Ishikawa (cell line): ENCODE measurements around the gene WBP1L.

ENCODE experiments used
- CEBPB ChIP-seq: IDR thresholded peaks from 2 replicates; pipeline ENCODE4 v1.6.1; 2012
- CREB1 ChIP-seq: IDR thresholded peaks from 2 replicates; pipeline ENCODE4 v1.6.1; 2012; ENCODE audit warnings: low read depth
- EGR1 ChIP-seq: IDR thresholded peaks from 2 replicates; pipeline ENCODE4 v1.6.1; 2012
- EP300 ChIP-seq: IDR thresholded peaks from 2 replicates; pipeline ENCODE4 v1.6.1; 2012; ENCODE audit warnings: borderline replicate concordance
- FOXM1 ChIP-seq: IDR thresholded peaks from 2 replicates; pipeline ENCODE4 v1.6.1; 2012; ENCODE audit warnings: low read depth, borderline replicate concordance
- MAX ChIP-seq: IDR thresholded peaks from 2 replicates; pipeline ENCODE4 v1.6.1; 2012
- NFIC ChIP-seq: IDR thresholded peaks from 2 replicates; pipeline ENCODE4 v1.6.1; 2012
- RAD21 ChIP-seq: IDR thresholded peaks from 2 replicates; pipeline ENCODE4 v1.6.1; 2012; ENCODE audit warnings: low read depth
- REST ChIP-seq: IDR thresholded peaks from 2 replicates; pipeline ENCODE4 v1.6.1; 2012; ENCODE audit warnings: low read depth, mild to moderate bottlenecking
- TAF1 ChIP-seq: IDR thresholded peaks from 2 replicates; pipeline ENCODE4 v1.6.1; 2012; ENCODE audit warnings: low read depth, mild to moderate bottlenecking
- TCF12 ChIP-seq: IDR thresholded peaks from 2 replicates; pipeline ENCODE4 v1.6.1; 2012; ENCODE audit warnings: low read depth
- TEAD4 ChIP-seq: IDR thresholded peaks from 2 replicates; pipeline ENCODE4 v1.6.1; 2012
- USF1 ChIP-seq: IDR thresholded peaks from 2 replicates; pipeline ENCODE4 v1.6.1; 2012
- YY1 ChIP-seq: IDR thresholded peaks from 2 replicates; pipeline ENCODE4 v1.6.1; 2012; ENCODE audit warnings: low read depth
- ZBTB7A ChIP-seq: IDR thresholded peaks from 2 replicates; pipeline ENCODE4 v1.6.1; 2012; ENCODE audit warnings: low read depth

WBP1L gene

GRCh38 chr10:102817175-102817574, 73.4 kb downstream of the WBP1L start:
- TF ChIP-seq FOXM1: no peak
- no peak for TF ChIP-seq EGR1
- no peak for TF ChIP-seq TEAD4
- no peak for TF ChIP-seq RAD21
- TF ChIP-seq ZBTB7A: no peak
- TF ChIP-seq MAX: no peak
- no peak for TF ChIP-seq CEBPB
- no peak for TF ChIP-seq TAF1

- TF ChIP-seq USF1 (peak; percentile 78), TEAD4 (peak; percentile 41; the same call in 1 of the 2 replicates), EP300 (no peak)
Observed at GRCh38 chr10:102819054-102819453, 75.3 kb downstream of the WBP1L start.

- TF ChIP-seq TCF12 (no peak), EGR1 (no peak), EP300 (no peak), NFIC (no peak), REST (no peak), FOXM1 (no peak), ZBTB7A (no peak), TAF1 (no peak), RAD21 (no peak), MAX (no peak)
Observed at GRCh38 chr10:102822222-102822621, 78.5 kb downstream of the WBP1L start.

- TF ChIP-seq EGR1: no peak
- TF ChIP-seq NFIC: no peak
- no peak for TF ChIP-seq TAF1
- TF ChIP-seq EP300: no peak
- no peak for TF ChIP-seq TEAD4
- TF ChIP-seq RAD21: no peak
- TF ChIP-seq YY1: no peak
- TF ChIP-seq ZBTB7A: no peak
- no peak for TF ChIP-seq CREB1
Observed at GRCh38 chr10:102824664-102825063, 80.9 kb downstream of the WBP1L start.

- no peak for TF ChIP-seq RAD21
- TF ChIP-seq NFIC: no peak
- TF ChIP-seq CEBPB: no peak
- no peak for TF ChIP-seq FOXM1
- TF ChIP-seq REST: no peak
- no peak for TF ChIP-seq CREB1
- TF ChIP-seq TEAD4: no peak
- TF ChIP-seq USF1: no peak
- no peak for TF ChIP-seq EGR1
- no peak for TF ChIP-seq TCF12
- TF ChIP-seq ZBTB7A: no peak
- no peak for TF ChIP-seq TAF1
Observed at GRCh38 chr10:102826148-102826796, 82.5 kb downstream of the WBP1L start.

GRCh38 chr10:102827597-102827975, 83.8 kb downstream of the WBP1L start:
- TF ChIP-seq TCF12 (no peak), REST (no peak), CEBPB (no peak), TAF1 (no peak), NFIC (no peak), ZBTB7A (no peak), CREB1 (no peak), TEAD4 (no peak), RAD21 (no peak)
